ENCODE data around the gene FERMT3. TPM values are rescaled to one million over a fixed set of nuclear protein-coding genes. Genes with fewer than 3 reads are reported as not detected.
A peak's percentile ranks its signal among the peaks of the same experiment; 100 is the strongest.

FERMT3 gene
- total and polyA plus RNA-seq, 2 of the 13 experiments (the other 11 are each of a cell fraction or from before 2014, with no cell fraction given) = 0.29 TPM; not detected in 1

DNA sequence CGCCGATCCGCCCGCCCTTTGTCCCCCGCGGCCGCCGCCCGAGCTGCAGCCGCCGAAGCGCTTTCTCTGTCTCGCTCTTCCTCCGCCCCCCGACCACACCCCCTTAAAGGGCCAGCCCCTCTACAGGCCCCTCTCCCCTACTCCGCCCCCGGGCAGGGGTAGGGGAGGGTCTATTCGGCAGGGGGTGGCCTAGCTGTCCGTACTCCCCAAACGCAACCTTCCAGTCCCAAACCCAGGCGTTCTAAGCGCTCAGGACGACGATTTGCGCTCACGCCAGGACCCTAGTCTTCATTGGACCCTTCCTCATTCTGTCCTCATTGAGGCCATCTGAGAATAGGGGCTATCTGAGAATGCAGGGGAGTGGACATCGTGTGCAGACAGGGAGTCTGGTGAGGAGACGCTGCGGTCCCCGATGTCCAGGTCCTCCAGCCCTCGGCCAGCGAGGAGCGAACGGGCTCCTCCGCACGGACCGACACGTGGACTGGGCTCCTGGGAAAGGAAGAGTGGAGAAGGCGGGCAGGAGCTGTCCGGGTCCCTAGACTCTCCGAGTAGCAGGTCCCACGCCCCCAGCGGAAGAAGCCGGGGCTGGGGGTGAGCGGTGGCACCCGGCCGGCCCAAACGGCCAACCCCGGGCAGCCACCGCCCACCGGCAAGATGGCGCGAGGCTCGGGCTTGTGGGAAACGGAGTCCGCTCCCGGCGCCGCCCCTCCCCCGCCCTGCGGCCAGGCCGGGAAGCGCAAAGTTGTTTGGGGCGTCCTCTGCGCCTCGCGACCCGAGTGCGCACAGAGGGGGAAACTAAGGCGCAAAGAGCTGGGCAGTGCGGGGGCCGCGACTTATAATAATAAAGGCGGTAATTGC lies 40.6 kb downstream of the FERMT3 start, which contains the start of gene PPP1R14B (continued):
- no peak; the same call in 1 of the 2 replicates for TF ChIP-seq TARDBP (CRISPR knock-in tag; IDR thresholded peaks at IDR 0.05)
- TF ChIP-seq GTF3A (CRISPR knock-in tag; conservative IDR thresholded peaks at IDR 0.05) = no peak
- no peak for TF ChIP-seq HNF4A (CRISPR knock-in tag; IDR thresholded peaks at IDR 0.05)
- TF ChIP-seq AGO2 (optimal IDR thresholded peaks at IDR 0.05; ENCODE audit: low read depth, low read length) = peak; percentile 77
- TF ChIP-seq ZNF460 (CRISPR knock-in tag; IDR thresholded peaks at IDR 0.05; ENCODE audit: borderline replicate concordance) = no peak
- TF ChIP-seq ZBTB2 (CRISPR knock-in tag; IDR thresholded peaks at IDR 0.05; ENCODE audit: low read depth) = peak; percentile 33; the same call in 1 of the 2 replicates
- TF ChIP-seq SETDB1 (CRISPR knock-in tag; IDR thresholded peaks at IDR 0.05; ENCODE audit: borderline replicate concordance) = no peak
- TF ChIP-seq ZNF143 (CRISPR knock-in tag; IDR thresholded peaks at IDR 0.05) = peak; percentile 93
- TF ChIP-seq ZMYM2 (CRISPR knock-in tag; IDR thresholded peaks at IDR 0.05) = no peak
- no peak for TF ChIP-seq ZNF329 (CRISPR knock-in tag; IDR thresholded peaks at IDR 0.05; ENCODE audit: low read depth)
- TF ChIP-seq ATF7 (IDR thresholded peaks at IDR 0.05) = no peak
- no peak for TF ChIP-seq ATF7 (CRISPR knock-in tag; IDR thresholded peaks at IDR 0.05)
- no peak; the same call in 1 of the 2 replicates for TF ChIP-seq TIGD3 (CRISPR knock-in tag; IDR thresholded peaks at IDR 0.05; ENCODE audit: borderline replicate concordance)
- no peak for TF ChIP-seq DDIT3 (CRISPR knock-in tag; IDR thresholded peaks at IDR 0.05)
- no peak for TF ChIP-seq SYNCRIP (IDR thresholded peaks at IDR 0.05; ENCODE audit: insufficient read depth, low read depth, low read length)
- no peak for TF ChIP-seq MAFG (CRISPR knock-in tag; IDR thresholded peaks at IDR 0.05)
- TF ChIP-seq ZNF879 (CRISPR knock-in tag; IDR thresholded peaks at IDR 0.05) = no peak
- no peak for TF ChIP-seq MLX (CRISPR knock-in tag; IDR thresholded peaks at IDR 0.05)
- no peak; the same call in 1 of the 2 replicates for TF ChIP-seq TMF1 (CRISPR knock-in tag; IDR thresholded peaks at IDR 0.05; ENCODE audit: low read depth)
- no peak for TF ChIP-seq SP1 (IDR thresholded peaks at IDR 0.05)
- TF ChIP-seq SP1 (CRISPR knock-in tag; IDR thresholded peaks at IDR 0.05) = peak; percentile 46; the same call in 1 of the 2 replicates
- TF ChIP-seq LRRFIP1 (CRISPR knock-in tag; conservative IDR thresholded peaks at IDR 0.05) = no peak
- TF ChIP-seq JUNB (CRISPR knock-in tag; IDR thresholded peaks at IDR 0.05; ENCODE audit: borderline replicate concordance) = no peak
- TF ChIP-seq ZNF691 (CRISPR knock-in tag; IDR thresholded peaks at IDR 0.05; ENCODE audit: borderline replicate concordance, low read depth) = no peak
